ENCODE data around the gene OR2V2.
A peak's percentile ranks its signal among the peaks of the same experiment; 100 is the strongest.
"Not testable (repeated sequence)": the region's sequence is repeated elsewhere in the genome, so short reads cannot be mapped to it uniquely, and the experiment has no call there.

OR2V2 gene

DNA sequence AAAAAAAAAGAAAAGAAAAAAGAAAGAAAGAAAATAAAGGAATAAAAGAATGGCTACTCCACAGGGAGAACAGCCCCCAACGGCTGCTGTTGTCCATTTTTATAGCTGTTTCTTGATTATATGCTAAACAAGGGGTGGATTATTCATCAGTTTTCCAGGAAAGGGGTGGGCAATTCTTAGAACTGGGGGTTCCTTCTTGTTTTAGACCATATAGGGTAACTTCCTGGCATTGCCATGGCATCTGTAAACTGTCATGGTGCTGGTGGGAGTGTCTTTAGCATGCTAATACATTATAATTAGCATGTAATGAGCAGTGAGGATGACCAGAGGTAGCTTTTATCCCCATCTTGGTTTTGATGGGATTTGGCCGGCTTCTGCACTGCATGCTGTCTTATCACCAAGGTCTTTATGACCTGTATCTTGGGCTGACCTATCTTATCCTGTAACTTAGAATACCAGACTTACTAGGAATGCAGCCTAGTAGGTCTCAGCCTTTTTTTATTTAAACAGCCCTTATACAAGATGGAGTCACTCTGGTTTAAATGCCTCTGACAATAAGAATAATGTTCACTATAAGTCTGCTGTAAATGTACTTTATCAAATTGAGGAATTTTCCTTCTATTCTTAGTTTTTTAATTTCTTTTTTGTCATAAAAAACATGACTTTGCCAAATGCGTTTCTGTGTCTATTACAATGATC, 29.0 kb downstream of the OR2V2 start:
- Mint-ChIP-seq H3K4me1 (ENCODE audit: low read depth) (peaks cover 25% of the 10 kb centered on the region), H3K36me3 (ENCODE audit: low read depth) (no peaks in the 10 kb centered on the region), H3K27me3 (peaks cover 67% of the 10 kb centered on the region), H3K27ac (no peak overlapping the region), H3K9me3 (no peaks in the 10 kb centered on the region), H3K4me3 (no peak overlapping the region)
- intact Hi-C loops (cut with micrococcal nuclease) = no loop called here

DNA sequence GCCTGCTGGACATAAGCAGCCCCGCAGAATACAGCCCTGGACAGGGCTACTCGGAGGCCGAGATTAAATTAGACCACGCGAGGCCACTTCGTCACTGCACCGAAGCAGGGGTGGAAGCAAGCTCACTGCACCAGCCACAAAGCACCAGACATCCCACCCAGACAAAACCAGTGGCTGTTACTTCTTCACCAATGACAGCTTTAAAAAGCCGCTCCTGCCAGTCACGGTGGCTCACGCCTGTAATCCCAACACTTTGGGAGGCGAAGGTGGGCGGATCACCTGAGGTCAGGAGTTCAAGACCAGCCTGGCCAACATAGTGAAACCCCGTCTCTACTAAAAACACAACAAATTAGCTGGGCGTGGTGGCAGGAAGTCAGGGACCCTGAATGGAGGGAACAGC, 30.2 kb downstream of the OR2V2 start:
- H3K4me1 Mint-ChIP-seq (ENCODE audit: low read depth) = peaks cover 34% of the 10 kb centered on the region
- H3K9me3 Mint-ChIP-seq; H3K36me3 Mint-ChIP-seq (ENCODE audit: low read depth); H3K27ac Mint-ChIP-seq; H3K4me3 Mint-ChIP-seq; intact Hi-C loops (cut with micrococcal nuclease): not testable (repeated sequence)
- H3K27me3 Mint-ChIP-seq = peaks cover 66% of the 10 kb centered on the region

DNA sequence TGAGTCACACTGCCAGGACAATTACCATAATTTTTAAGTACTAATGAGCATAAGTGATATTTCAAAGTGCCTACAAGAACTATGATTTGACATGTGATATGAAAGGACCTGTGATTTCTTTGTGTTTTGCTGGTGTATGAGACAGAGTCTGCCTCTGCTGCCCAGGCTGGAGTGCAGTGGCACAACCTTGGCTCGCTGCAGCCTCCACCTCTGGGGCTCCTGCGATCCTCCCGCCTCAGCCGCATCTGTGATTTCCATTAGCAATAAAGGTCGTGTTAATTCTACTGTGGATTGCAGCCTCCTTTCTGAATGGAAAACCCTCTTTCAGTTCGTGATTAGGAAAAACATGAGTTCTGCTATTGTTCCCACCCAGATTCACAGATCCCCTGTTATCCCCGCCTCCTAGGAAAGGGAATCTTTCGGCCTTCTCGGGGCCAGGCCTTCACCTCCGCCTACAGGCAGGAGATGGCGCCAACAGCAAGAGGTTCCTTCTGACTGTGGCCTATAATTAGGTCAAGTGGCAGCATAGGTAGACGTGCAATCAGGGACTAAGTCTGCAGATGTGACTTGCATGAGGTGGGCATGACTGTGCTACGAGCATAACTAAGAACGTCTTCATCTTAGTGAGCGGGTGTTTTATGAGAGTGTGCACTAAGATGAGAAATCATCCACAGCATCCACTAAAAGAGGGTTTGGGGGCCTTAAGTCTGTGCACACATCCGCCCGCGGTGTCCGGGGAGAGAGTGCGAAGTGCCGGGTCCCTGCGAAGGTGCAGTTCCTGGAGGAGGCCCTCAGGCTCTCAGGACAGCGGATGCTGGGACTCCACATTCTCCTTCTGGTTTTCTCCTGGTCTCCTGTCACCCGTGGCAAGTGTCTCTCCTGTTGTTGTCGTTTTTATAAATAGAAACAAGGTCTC, 34.5 kb downstream of the OR2V2 start:
- intact Hi-C loops (cut with micrococcal nuclease) = loop anchor here (2.0 kb wide), 1 partner anchor 23 kb away; no protein-coding TSS in a partner anchor
- Mint-ChIP-seq H3K36me3 (ENCODE audit: low read depth) (peaks cover 6% of the 10 kb centered on the region), H3K9me3 (no peaks in the 10 kb centered on the region), H3K4me1 (ENCODE audit: low read depth) (peaks cover 37% of the 10 kb centered on the region), H3K27ac (no peak overlapping the region), H3K27me3 (peaks cover 46% of the 10 kb centered on the region), H3K4me3 (no peak overlapping the region)

DNA sequence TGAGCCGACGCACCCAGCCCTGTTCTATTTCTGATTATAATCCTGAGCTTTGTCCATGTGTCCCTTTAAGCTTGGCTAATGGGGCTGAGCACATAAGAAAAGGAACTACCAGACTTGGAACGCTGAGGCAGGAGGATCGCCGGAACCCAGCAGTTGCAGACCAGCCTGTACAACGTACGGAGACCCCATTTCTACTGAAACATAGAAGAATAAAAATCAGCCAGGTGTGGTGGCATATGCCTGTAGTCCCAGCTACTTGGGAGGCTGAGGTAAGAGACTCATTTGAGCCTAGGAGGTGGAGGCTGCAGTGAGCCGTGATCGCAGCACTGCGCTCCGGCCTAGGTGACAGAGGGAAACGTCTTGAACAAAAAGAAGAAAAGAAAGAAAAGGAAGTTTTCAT, 35.3 kb downstream of the OR2V2 start:
- intact Hi-C loops (cut with micrococcal nuclease) = no loop called here

DNA sequence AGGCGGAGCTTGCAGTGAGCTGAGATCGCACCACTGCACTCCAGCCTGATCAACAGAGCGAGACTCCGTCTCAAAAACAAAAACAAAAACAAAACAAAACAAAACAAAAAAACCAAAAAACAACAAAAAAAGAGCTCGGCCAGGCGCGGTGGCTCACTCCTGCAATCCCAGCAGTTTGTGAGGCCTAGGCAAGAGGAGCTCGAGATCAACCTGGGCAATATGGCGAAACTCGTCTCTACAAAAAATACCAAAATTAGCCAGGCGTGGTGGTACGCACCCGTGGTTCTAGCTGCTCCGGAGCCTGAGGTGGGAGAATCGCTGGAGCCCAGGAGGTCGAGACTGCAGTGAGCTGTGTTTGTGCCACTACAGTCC, 37.4 kb downstream of the OR2V2 start:
- Mint-ChIP-seq H3K4me1 (ENCODE audit: low read depth) (peaks cover 60% of the 10 kb centered on the region), H3K27me3 (peaks cover 44% of the 10 kb centered on the region), H3K36me3 (ENCODE audit: low read depth) (peaks cover 22% of the 10 kb centered on the region), H3K9me3 (no peaks in the 10 kb centered on the region), H3K4me3 (peak overlapping the region; percentile 88), H3K27ac (peak overlapping the region; percentile 91)
- intact Hi-C loops (cut with micrococcal nuclease) = loop anchor here (5.0 kb wide), 1 partner anchor 77 kb away; the partner anchor contains the start of gene TRIM52

More for the DNA sequence above, 35.3 kb downstream of the OR2V2 start:
- Mint-ChIP-seq H3K9me3 (no peaks in the 10 kb centered on the region), H3K27me3 (peaks cover 45% of the 10 kb centered on the region), H3K4me1 (ENCODE audit: low read depth) (peaks cover 41% of the 10 kb centered on the region), H3K36me3 (ENCODE audit: low read depth) (peaks cover 6% of the 10 kb centered on the region), H3K4me3 (peak overlapping the region; percentile 68), H3K27ac (peak overlapping the region; percentile 9)

DNA sequence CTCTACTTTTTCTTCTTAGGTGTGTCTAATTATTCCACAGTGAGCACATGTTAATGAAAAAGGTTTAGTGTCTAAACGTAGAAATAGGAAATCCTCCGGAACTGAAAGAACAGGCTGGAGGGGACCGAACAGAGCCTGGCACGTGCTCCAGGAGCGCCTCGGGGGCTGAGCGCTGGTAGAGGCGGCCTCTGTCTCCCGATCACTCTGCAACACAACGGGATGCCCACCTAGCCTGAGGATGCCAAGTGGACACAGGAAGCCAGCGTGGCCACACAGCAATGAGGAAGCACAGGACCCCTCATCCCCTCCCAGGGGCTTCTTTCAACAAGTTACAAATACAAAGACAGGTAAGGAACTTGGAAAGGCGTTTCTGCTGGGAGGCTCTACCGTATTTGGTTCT, 38.2 kb downstream of the OR2V2 start:
- H3K36me3 Mint-ChIP-seq (ENCODE audit: low read depth) = peaks cover 28% of the 10 kb centered on the region
- no peaks in the 10 kb centered on the region for H3K9me3 Mint-ChIP-seq
- intact Hi-C loops (cut with micrococcal nuclease) = loop anchor here (5.0 kb wide), 1 partner anchor 77 kb away; the partner anchor contains the start of gene TRIM52
- peaks cover 45% of the 10 kb centered on the region for H3K27me3 Mint-ChIP-seq
- H3K27ac Mint-ChIP-seq = no peak overlapping the region
- H3K4me3 Mint-ChIP-seq = no peak overlapping the region
- H3K4me1 Mint-ChIP-seq (ENCODE audit: low read depth) = peaks cover 60% of the 10 kb centered on the region

DNA sequence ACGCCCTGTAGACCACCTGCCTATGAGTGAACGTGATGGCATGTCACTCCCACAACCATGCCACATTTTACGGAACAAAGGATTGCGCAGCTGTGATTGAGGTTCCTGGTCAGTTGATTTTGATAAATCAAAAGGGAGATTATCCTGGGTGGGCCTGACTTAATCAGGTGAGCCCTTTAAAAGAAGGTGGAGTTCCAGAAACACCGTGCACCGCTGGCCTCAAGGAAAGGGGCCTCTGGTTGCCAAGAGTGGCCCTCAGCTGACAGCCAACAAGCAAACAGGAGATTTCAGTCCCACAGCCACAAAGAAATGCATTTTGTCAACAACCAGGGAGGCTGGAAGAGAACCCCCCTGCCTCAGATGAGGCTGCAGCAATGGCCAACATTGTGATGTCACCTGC, 38.6 kb downstream of the OR2V2 start:
- Mint-ChIP-seq H3K27me3 (peaks cover 45% of the 10 kb centered on the region), H3K4me1 (ENCODE audit: low read depth) (peaks cover 61% of the 10 kb centered on the region), H3K4me3 (no peak overlapping the region), H3K9me3 (no peaks in the 10 kb centered on the region), H3K36me3 (ENCODE audit: low read depth) (peaks cover 31% of the 10 kb centered on the region), H3K27ac (no peak overlapping the region)
- intact Hi-C loops (cut with micrococcal nuclease) = loop anchor here (5.0 kb wide), 1 partner anchor 76 kb away; the partner anchor contains the start of gene TRIM52

DNA sequence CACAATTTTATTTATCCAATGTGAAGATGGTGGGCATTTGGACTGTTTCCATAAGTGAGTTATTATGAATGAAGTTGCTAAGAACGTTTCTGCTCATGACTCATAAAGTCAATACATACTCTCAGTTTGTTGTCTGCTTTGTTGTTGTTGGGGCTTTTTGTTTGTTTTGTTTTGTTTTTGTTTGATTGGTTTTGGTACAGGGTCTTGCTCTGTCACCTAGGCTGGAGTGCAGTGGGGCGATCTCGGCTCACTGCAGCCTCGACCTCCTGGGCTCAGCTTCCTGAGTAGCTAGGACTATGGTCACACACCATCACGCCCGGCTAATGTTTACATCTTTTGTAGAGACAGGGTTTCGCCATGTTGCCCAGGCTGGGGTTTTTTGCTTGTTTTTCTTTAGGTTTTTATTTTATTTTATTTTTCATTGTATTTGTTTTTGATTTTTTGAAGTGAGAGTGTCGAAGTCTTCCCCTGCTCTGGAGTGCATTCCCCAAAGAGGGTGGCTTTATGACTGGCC, 39.7 kb downstream of the OR2V2 start:
- intact Hi-C loops (cut with micrococcal nuclease) = loop anchor here (5.0 kb wide), 1 partner anchor 75 kb away; the partner anchor contains the start of gene TRIM52
- peaks cover 41% of the 10 kb centered on the region for H3K36me3 Mint-ChIP-seq (ENCODE audit: low read depth)
- H3K27me3 Mint-ChIP-seq = peaks cover 37% of the 10 kb centered on the region
- H3K4me1 Mint-ChIP-seq (ENCODE audit: low read depth) = peaks cover 65% of the 10 kb centered on the region
- no peaks in the 10 kb centered on the region for H3K9me3 Mint-ChIP-seq
- H3K4me3 Mint-ChIP-seq = peak overlapping the region; percentile 99
- no peak overlapping the region for H3K27ac Mint-ChIP-seq

DNA sequence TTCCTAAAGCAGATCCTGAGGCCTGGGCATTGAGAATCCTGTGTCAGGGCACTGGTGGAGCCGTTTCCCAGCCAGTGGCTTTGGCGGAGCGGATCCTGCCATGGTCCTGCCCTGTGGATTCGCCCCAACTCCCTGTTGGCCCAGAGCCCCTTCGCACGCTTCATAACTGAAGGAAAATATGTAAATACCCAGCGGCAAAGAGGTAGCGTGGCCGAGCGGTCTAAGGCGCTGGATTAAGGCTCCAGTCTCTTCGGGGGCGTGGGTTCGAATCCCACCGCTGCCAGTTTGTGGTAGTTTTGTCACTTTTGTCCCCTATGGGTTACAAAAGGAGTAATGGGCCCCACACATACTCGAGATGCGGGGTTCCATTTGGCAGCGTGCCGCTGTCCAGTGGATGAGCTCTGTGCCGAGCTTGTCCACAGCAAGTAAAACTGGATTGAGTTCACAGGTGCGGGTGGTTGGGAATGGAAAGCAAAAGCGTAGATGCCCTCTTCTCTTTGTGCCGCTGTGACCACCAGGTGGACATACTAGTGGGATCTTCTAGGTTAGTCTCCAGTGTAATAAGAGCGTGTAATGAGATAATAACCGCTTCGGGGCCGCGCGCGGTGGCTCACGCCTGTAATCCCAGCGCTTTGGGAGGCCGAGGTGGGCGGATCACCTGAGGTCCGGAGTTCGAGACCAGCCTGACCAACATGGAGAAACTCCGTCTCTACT, 40.3 kb downstream of the OR2V2 start:
- Mint-ChIP-seq H3K9me3 (no peaks in the 10 kb centered on the region), H3K27me3 (peaks cover 34% of the 10 kb centered on the region), H3K4me1 (ENCODE audit: low read depth) (peaks cover 66% of the 10 kb centered on the region), H3K4me3 (peak overlapping the region; percentile 99), H3K36me3 (ENCODE audit: low read depth) (peaks cover 43% of the 10 kb centered on the region), H3K27ac (peak overlapping the region; percentile 99)
- intact Hi-C loops (cut with micrococcal nuclease) = loop anchor here (5.0 kb wide), 1 partner anchor 75 kb away; the partner anchor contains the start of gene TRIM52

DNA sequence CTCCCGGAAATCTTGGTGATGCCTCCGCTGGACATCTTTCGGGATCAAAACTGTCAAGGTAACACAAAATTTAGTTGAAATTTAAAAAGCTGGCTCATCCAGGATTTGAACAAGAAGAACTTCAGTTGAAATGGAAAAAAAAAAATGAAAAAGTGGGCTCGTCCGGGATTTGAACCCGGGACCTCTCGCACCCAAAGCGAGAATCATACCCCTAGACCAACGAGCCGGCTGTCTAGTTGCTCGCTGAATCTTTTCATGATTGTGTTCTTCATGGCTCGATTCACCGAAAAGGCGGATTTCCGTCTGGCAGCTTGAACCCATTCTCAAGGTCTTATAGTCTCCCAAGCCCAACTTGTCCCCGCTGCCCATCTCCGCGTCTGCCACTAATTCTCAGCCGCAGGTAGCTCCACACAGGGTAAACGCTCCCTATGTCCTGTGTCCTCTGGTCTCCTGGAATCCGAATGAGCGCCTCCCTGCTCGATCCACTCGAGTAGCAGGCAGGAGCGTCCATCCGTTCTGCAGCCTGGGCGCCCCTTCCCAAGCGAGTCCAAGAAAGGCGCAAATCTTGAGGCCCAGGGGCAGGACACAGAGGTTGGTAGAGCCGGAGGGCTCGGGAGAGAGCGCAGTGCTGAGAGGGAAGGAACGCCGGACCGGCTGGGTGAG, 41.4 kb downstream of the OR2V2 start:
- peak overlapping the region; percentile 99 for H3K4me3 Mint-ChIP-seq
- peaks cover 69% of the 10 kb centered on the region for H3K4me1 Mint-ChIP-seq (ENCODE audit: low read depth)
- H3K27me3 Mint-ChIP-seq = peaks cover 30% of the 10 kb centered on the region

DNA sequence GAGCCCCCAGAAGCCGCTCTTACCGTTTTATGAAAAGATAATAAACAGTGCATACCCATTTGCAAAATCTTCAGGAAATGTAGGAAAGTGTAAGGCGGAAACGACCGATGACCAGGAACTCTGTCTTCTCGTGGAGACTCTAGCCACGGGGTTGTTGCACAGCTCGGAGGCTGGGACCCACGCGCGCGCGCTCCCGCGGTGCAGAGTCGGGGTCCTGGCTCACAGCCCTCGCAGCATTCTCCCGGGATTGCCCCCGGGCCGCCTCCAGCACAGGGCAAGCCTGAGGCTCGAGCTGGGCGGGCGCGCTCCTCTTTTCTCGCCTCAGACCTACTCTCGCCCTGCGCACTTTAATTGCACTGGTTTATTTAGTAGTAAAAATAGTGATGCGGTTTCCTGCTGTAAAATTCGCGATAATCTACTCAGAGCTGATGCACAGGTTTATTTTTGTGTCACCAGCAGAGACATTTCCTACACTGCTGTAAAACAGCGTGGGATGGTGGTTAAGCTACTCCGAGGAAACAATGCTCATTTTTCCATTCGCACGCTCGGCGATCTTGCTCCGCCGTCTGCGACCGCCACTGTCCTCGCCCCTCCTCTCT, 42.1 kb downstream of the OR2V2 start:
- Mint-ChIP-seq H3K36me3 (ENCODE audit: low read depth) (peaks cover 38% of the 10 kb centered on the region), H3K27me3 (peaks cover 25% of the 10 kb centered on the region), H3K9me3 (no peaks in the 10 kb centered on the region), H3K4me3 (peak overlapping the region; percentile 99), H3K4me1 (ENCODE audit: low read depth) (peaks cover 63% of the 10 kb centered on the region), H3K27ac (peak overlapping the region; percentile 99)
- intact Hi-C loops (cut with micrococcal nuclease) = loop anchor here (5.0 kb wide), 1 partner anchor 73 kb away; the partner anchor contains the start of gene TRIM52

More for the DNA sequence above, 41.4 kb downstream of the OR2V2 start:
- intact Hi-C loops (cut with micrococcal nuclease) = loop anchor here (5.0 kb wide), 1 partner anchor 73 kb away; the partner anchor contains the start of gene TRIM52
- Mint-ChIP-seq H3K36me3 (ENCODE audit: low read depth) (peaks cover 43% of the 10 kb centered on the region), H3K9me3 (no peaks in the 10 kb centered on the region), H3K27ac (peak overlapping the region; percentile 99)

DNA sequence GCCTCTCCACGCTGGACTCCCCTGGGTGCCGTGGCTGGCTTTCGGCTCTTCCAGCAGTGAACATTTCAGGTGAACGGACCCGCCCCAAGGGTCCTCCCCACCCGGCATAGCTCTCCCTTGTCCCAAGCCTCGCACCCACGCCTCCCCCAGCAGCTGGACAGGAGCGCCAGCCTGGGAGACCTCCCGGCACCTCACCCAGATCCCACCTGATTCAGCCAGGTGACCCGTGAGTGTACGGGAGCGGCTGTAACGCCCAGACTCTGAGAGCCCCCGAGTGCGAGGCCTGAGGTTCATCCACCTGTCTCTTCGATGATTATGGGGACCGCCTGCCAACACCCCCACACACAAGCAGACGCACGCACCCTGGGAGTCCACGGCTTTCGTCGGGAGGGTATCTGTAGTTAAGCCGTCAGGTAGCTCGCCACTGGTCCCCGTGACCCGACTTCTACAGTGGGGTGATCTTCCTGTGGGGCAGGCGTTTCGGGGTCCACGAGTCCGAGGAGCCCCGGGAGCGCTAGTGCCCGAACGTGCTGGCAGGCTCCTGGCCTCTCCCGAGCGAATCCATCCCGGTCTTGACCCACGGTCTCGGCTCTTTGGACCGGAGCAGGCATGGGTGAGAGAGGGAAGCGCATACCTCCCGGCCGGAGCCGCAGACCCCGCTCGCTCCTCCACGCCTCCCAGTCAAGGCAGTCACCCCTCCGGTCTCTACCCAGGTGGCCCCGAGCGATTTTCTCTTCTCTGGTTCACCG, 42.8 kb downstream of the OR2V2 start:
- Mint-ChIP-seq H3K27ac (peak overlapping the region; percentile 99), H3K9me3 (no peaks in the 10 kb centered on the region), H3K4me1 (ENCODE audit: low read depth) (peaks cover 58% of the 10 kb centered on the region), H3K36me3 (ENCODE audit: low read depth) (peaks cover 42% of the 10 kb centered on the region), H3K27me3 (peaks cover 21% of the 10 kb centered on the region), H3K4me3 (peak overlapping the region; percentile 99)
- intact Hi-C loops (cut with micrococcal nuclease) = loop anchor here (5.0 kb wide), 1 partner anchor 72 kb away; the partner anchor contains the start of gene TRIM52

Data from dendritic cell treated with granulocyte-macrophage colony-stimulating factor and Interleukin-4, amounts not matched to agents 40 ng/mL and 50 ng/mL, for 4 days (primary cell).